ENCODE results near the gene CFAP100.

DNA sequence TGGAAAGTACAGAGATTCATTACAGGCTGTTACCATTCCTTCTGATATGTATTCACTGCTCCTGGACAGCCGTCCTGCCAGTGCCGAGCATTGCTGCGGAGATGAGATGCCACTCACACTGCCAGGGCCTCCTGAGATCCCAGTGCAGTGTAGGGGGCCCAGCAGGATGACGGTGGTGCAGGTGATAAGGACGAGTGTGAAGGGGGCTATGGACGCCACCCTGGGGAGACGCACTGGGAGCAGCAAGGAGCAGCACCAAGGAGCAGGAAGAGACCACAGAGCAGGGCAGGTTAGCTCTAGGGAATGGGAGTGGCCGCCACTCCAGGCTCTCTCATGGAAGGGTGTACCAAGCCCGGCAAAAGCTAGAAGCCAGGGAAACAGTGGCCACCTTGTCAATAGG is 33.5 kb upstream of the CFAP100 start:
- TF ChIP-seq YY1 (IDR thresholded peaks at IDR 0.05; ENCODE audit: insufficient read depth, insufficient read length): no peak
- TF ChIP-seq ZNF274 (IDR thresholded peaks at IDR 0.05; ENCODE audit: low read depth, low read length): no peak
